ENCODE results near the gene SERPINA1. TPM values are rescaled to one million over a fixed set of nuclear protein-coding genes. Genes with fewer than 3 reads are reported as not detected.

Gene SERPINA1
- total and polyA plus RNA-seq, 2 donors (not counting 1 experiment from before 2014, with no cell fraction given), result 0.39 TPM; not detected in 1

- Histone ChIP-seq H3K4me3 (replicated peaks in 1 of 4; ENCODE audit: control extremely low read depth in 1 of 4, insufficient read depth in 1 of 4, low read depth in 3 of 4, low read length in 4 of 4) (no peak overlapping the region), H3K4me1 (ENCODE audit: control insufficient read depth, extremely low read depth, insufficient read depth, low read length) (no peaks in the 10 kb centered on the region), H3K27me3 (ENCODE audit: control insufficient read depth, insufficient read depth, low read length) (no peaks in the 10 kb centered on the region), H2AFZ (ENCODE audit: low read length) (no peak overlapping the region), H3K36me3 (ENCODE audit: control insufficient read depth, insufficient read depth, low read length) (no peaks in the 10 kb centered on the region), H3K9ac (ENCODE audit: insufficient read depth, low read length) (no peak overlapping the region), H4K20me1 (ENCODE audit: control insufficient read depth, extremely low read depth, insufficient read depth, low read length) (no peaks in the 10 kb centered on the region), H3K9me3 (ENCODE audit: control insufficient read depth, insufficient read depth, low read depth, low read length) (no peaks in the 10 kb centered on the region), H3K4me2 (ENCODE audit: extremely low read depth, insufficient read depth, low read length) (no peak overlapping the region), H3K79me2 (ENCODE audit: control insufficient read depth, insufficient read depth, low read length) (no peaks in the 10 kb centered on the region), H3K27ac (ENCODE audit: insufficient read depth, low read length) (no peak overlapping the region)
- DNase-seq (ENCODE audit: low read depth in 2 of 2), result no peak
- no peak for TF ChIP-seq EZH2 (IDR thresholded peaks at IDR 0.05; ENCODE audit: low read length, missing control alignments)
- TF ChIP-seq CTCF (conservative IDR thresholded peaks at IDR 0.05 in 1 of 2, IDR thresholded peaks at IDR 0.05 in 1 of 2; ENCODE audit: low read depth in 1 of 2, low read length in 2 of 2), result no peak
These were observed 9.1 kb upstream of the SERPINA1 start for GRCh38 chr14:94397289-94398181.

- no peak overlapping the region for H3K4me2 ChIP-seq (ENCODE audit: extremely low read depth, insufficient read depth, low read length)
- no peak overlapping the region for H3K27ac ChIP-seq (ENCODE audit: insufficient read depth, low read length)
- no peaks in the 10 kb centered on the region for H3K36me3 ChIP-seq (ENCODE audit: control insufficient read depth, insufficient read depth, low read length)
- H2AFZ ChIP-seq (ENCODE audit: low read length), result no peak overlapping the region
- H3K4me3 ChIP-seq (replicated peaks in 1 of 4; ENCODE audit: control extremely low read depth in 1 of 4, insufficient read depth in 1 of 4, low read depth in 3 of 4, low read length in 4 of 4), result no peak overlapping the region
- H3K9ac ChIP-seq (ENCODE audit: insufficient read depth, low read length), result no peak overlapping the region
- H3K79me2 ChIP-seq (ENCODE audit: control insufficient read depth, insufficient read depth, low read length), result no peaks in the 10 kb centered on the region
- H4K20me1 ChIP-seq (ENCODE audit: control insufficient read depth, extremely low read depth, insufficient read depth, low read length), result no peaks in the 10 kb centered on the region
- H3K9me3 ChIP-seq (ENCODE audit: control insufficient read depth, insufficient read depth, low read depth, low read length), result no peaks in the 10 kb centered on the region
- no peaks in the 10 kb centered on the region for H3K4me1 ChIP-seq (ENCODE audit: control insufficient read depth, extremely low read depth, insufficient read depth, low read length)
- H3K27me3 ChIP-seq (ENCODE audit: control insufficient read depth, insufficient read depth, low read length), result no peaks in the 10 kb centered on the region
- no peak for TF ChIP-seq CTCF (conservative IDR thresholded peaks at IDR 0.05 in 1 of 2, IDR thresholded peaks at IDR 0.05 in 1 of 2; ENCODE audit: low read depth in 1 of 2, low read length in 2 of 2)
- no peak for TF ChIP-seq EZH2 (IDR thresholded peaks at IDR 0.05; ENCODE audit: low read length, missing control alignments)
- DNase-seq (ENCODE audit: low read depth in 2 of 2), result no peak
These were observed 8.3 kb upstream of the SERPINA1 start for GRCh38 chr14:94396628-94397225.

GRCh38 chr14:94395888-94396574, 7.6 kb upstream of the SERPINA1 start:
- Histone ChIP-seq H3K4me3 (replicated peaks in 1 of 4; ENCODE audit: control extremely low read depth in 1 of 4, insufficient read depth in 1 of 4, low read depth in 3 of 4, low read length in 4 of 4) (no peak overlapping the region), H3K4me1 (ENCODE audit: control insufficient read depth, extremely low read depth, insufficient read depth, low read length) (no peaks in the 10 kb centered on the region), H3K9me3 (ENCODE audit: control insufficient read depth, insufficient read depth, low read depth, low read length) (no peaks in the 10 kb centered on the region), H3K36me3 (ENCODE audit: control insufficient read depth, insufficient read depth, low read length) (no peaks in the 10 kb centered on the region), H3K4me2 (ENCODE audit: extremely low read depth, insufficient read depth, low read length) (no peak overlapping the region), H3K27me3 (ENCODE audit: control insufficient read depth, insufficient read depth, low read length) (no peaks in the 10 kb centered on the region), H3K9ac (ENCODE audit: insufficient read depth, low read length) (no peak overlapping the region), H3K27ac (ENCODE audit: insufficient read depth, low read length) (no peak overlapping the region), H4K20me1 (ENCODE audit: control insufficient read depth, extremely low read depth, insufficient read depth, low read length) (no peaks in the 10 kb centered on the region), H2AFZ (ENCODE audit: low read length) (no peak overlapping the region), H3K79me2 (ENCODE audit: control insufficient read depth, insufficient read depth, low read length) (no peaks in the 10 kb centered on the region)
- TF ChIP-seq EZH2 (IDR thresholded peaks at IDR 0.05; ENCODE audit: low read length, missing control alignments), result no peak
- no peak for TF ChIP-seq CTCF (conservative IDR thresholded peaks at IDR 0.05 in 1 of 2, IDR thresholded peaks at IDR 0.05 in 1 of 2; ENCODE audit: low read depth in 1 of 2, low read length in 2 of 2)
- DNase-seq (ENCODE audit: low read depth in 2 of 2), result no peak
